ENCODE measurements around the gene ZCCHC7. TPM values are rescaled to one million over a fixed set of nuclear protein-coding genes. Genes with fewer than 3 reads are reported as not detected.
"Not testable (repeated sequence)": the region's sequence is repeated elsewhere in the genome, so short reads cannot be mapped to it uniquely, and the experiment has no call there.

Gene ZCCHC7
- total RNA-seq, 1 experiment from 2014 or later = 10.2 TPM

- DNase-seq (ENCODE audit: low read depth) = peak; percentile 39
Measured at GRCh38 chr9:37120843-37121335, 515 bp downstream of the ZCCHC7 start.

GRCh38 chr9:37121881-37122280, 1.5 kb downstream of the ZCCHC7 start:
- DNase-seq (ENCODE audit: low read depth) = no peak

GRCh38 chr9:37126214-37126788, 5.9 kb downstream of the ZCCHC7 start:
- no peak for DNase-seq (ENCODE audit: low read depth)

GRCh38 chr9:37127018-37127417, 6.6 kb downstream of the ZCCHC7 start:
- DNase-seq (ENCODE audit: low read depth) = no peak

- no peak for DNase-seq (ENCODE audit: low read depth)
Measured at GRCh38 chr9:37128051-37128450, 7.7 kb downstream of the ZCCHC7 start.

- DNase-seq (ENCODE audit: low read depth) = no peak
Measured at GRCh38 chr9:37134166-37134565, 13.8 kb downstream of the ZCCHC7 start.

GRCh38 chr9:37141015-37141414, 20.6 kb downstream of the ZCCHC7 start:
- DNase-seq (ENCODE audit: low read depth) = no peak

- DNase-seq (ENCODE audit: low read depth) = peak; percentile 47
Measured at GRCh38 chr9:37144762-37145161, 24.4 kb downstream of the ZCCHC7 start.

- no peak for DNase-seq (ENCODE audit: low read depth)
Measured at GRCh38 chr9:37146410-37146809, 26.0 kb downstream of the ZCCHC7 start.

- no peak for DNase-seq (ENCODE audit: low read depth)
Measured at GRCh38 chr9:37148181-37148580, 27.8 kb downstream of the ZCCHC7 start.

GRCh38 chr9:37149666-37150308, 29.4 kb downstream of the ZCCHC7 start:
- DNase-seq (ENCODE audit: low read depth) = no peak

GRCh38 chr9:37150415-37150814, 30.0 kb downstream of the ZCCHC7 start:
- no peak for DNase-seq (ENCODE audit: low read depth)

- no peak for DNase-seq (ENCODE audit: low read depth)
Measured at GRCh38 chr9:37151812-37152211, 31.4 kb downstream of the ZCCHC7 start.

- DNase-seq (ENCODE audit: low read depth) = no peak
Measured at GRCh38 chr9:37152365-37152764, 32.0 kb downstream of the ZCCHC7 start.

GRCh38 chr9:37155601-37156000, 35.2 kb downstream of the ZCCHC7 start:
- no peak for DNase-seq (ENCODE audit: low read depth)

- no peak for DNase-seq (ENCODE audit: low read depth)
Measured at GRCh38 chr9:37156205-37156604, 35.8 kb downstream of the ZCCHC7 start.

GRCh38 chr9:37156781-37157356, 36.5 kb downstream of the ZCCHC7 start:
- peak; percentile 77 for DNase-seq (ENCODE audit: low read depth)

GRCh38 chr9:37157726-37158377, 37.5 kb downstream of the ZCCHC7 start:
- no peak for DNase-seq (ENCODE audit: low read depth)

- no peak for DNase-seq (ENCODE audit: low read depth)
Measured at GRCh38 chr9:37163299-37163698, 42.9 kb downstream of the ZCCHC7 start.

GRCh38 chr9:37164335-37164734, 44.0 kb downstream of the ZCCHC7 start:
- DNase-seq (ENCODE audit: low read depth) = not testable (repeated sequence)

- no peak for DNase-seq (ENCODE audit: low read depth)
Measured at GRCh38 chr9:37165644-37166043, 45.3 kb downstream of the ZCCHC7 start.

- no peak for DNase-seq (ENCODE audit: low read depth)
Measured at GRCh38 chr9:37167456-37168047, 47.2 kb downstream of the ZCCHC7 start.
